HepG2 (cell line): Measurements from ENCODE around the gene RPS8. TPM values are rescaled to one million over a fixed set of nuclear protein-coding genes. Genes with fewer than 3 reads are reported as not detected.
A peak's percentile ranks its signal among the peaks of the same experiment; 100 is the strongest.

ENCODE experiments used
- BRD4 ChIP-seq: sonication (generic); formaldehyde crosslinking; IDR thresholded peaks from 2 replicates; pipeline ENCODE4 v1.4.0; 2020; ENCODE audit warnings: missing genetic modification reagents
- E2F2 ChIP-seq: sonication (generic); formaldehyde crosslinking; IDR thresholded peaks from 2 replicates; pipeline ENCODE4 v1.4.0; 2020; ENCODE audit warnings: missing genetic modification reagents, borderline replicate concordance
- FOXO1 ChIP-seq: sonication (generic); formaldehyde crosslinking; IDR thresholded peaks from 2 replicates; pipeline ENCODE4 v1.4.0; 2020; ENCODE audit warnings: missing genetic modification reagents
- HCFC1 ChIP-seq: fragments of 150-350 bp; IDR thresholded peaks from 2 replicates; pipeline ENCODE4 v1.6.1; 2014; ENCODE audit warnings: low read depth, low read length
- KAT8 ChIP-seq: IDR thresholded peaks from 2 replicates; pipeline ENCODE4 v1.6.1; 2016; ENCODE audit warnings: missing genetic modification reagents, missing compliant biosample characterization
- KMT2B ChIP-seq: IDR thresholded peaks from 2 replicates; pipeline ENCODE4 v1.6.1; 2016; ENCODE audit warnings: missing genetic modification reagents, missing compliant biosample characterization
- MAZ ChIP-seq, 2 experiments: sonication (generic) in 1 of 2; formaldehyde crosslinking in 1 of 2; IDR thresholded peaks; 2 replicates each; pipeline versions ENCODE4 v1.5.0 to v1.6.1; 2012 to 2020; ENCODE audit warnings: low read depth in 2 of 2, mild to moderate bottlenecking in 2 of 2, borderline replicate concordance in 1 of 2, improper control_type of control experiment in 1 of 2, low read length in 1 of 2, missing genetic modification reagents in 1 of 2, moderate library complexity in 1 of 2
- NCOA5 ChIP-seq: sonication (generic); formaldehyde crosslinking; IDR thresholded peaks from 2 replicates; pipeline ENCODE4 v1.4.0; 2020; ENCODE audit warnings: missing genetic modification reagents
- PHF8 ChIP-seq: sonication (generic); formaldehyde crosslinking; IDR thresholded peaks from 2 replicates; pipeline ENCODE4 v1.5.0; 2020; ENCODE audit warnings: missing genetic modification reagents
- POLR2G ChIP-seq: fragments of 200-400 bp; formaldehyde crosslinking; IDR thresholded peaks from 2 replicates; pipeline ENCODE4 v1.6.1; 2018; ENCODE audit warnings: mild to moderate bottlenecking, low read depth, low read length, moderate library complexity
- RARA ChIP-seq: IDR thresholded peaks from 2 replicates; pipeline ENCODE4 v1.6.1; 2016; ENCODE audit warnings: missing genetic modification reagents, missing compliant biosample characterization
- RFX3 ChIP-seq: IDR thresholded peaks from 2 replicates; pipeline ENCODE4 v1.6.1; 2016; ENCODE audit warnings: missing biosample characterization, missing genetic modification reagents
- RXRB ChIP-seq: IDR thresholded peaks from 2 replicates; pipeline ENCODE4 v1.6.1; 2016; ENCODE audit warnings: borderline replicate concordance, missing genetic modification reagents, missing compliant biosample characterization
- SALL1 ChIP-seq: sonication (generic); formaldehyde crosslinking; IDR thresholded peaks from 2 replicates; pipeline ENCODE4 v1.8.0; 2022; ENCODE audit warnings: mild to moderate bottlenecking, missing genetic modification reagents
- SOX6 ChIP-seq, 2 experiments: fragments of 450-650 bp in 1 of 2; sonication (generic) in 1 of 2; formaldehyde crosslinking in 1 of 2; IDR thresholded peaks; 2 replicates each; pipeline versions ENCODE4 v1.4.0 to v1.6.1; 2017 to 2020; ENCODE audit warnings: antibody characterized with exemption in 1 of 2, mild to moderate bottlenecking in 1 of 2, missing genetic modification reagents in 1 of 2
- THAP11 ChIP-seq: IDR thresholded peaks from 2 replicates; pipeline ENCODE4 v1.6.1; 2016; ENCODE audit warnings: missing biosample characterization, missing genetic modification reagents
- ZBTB42 ChIP-seq: sonication (generic); formaldehyde crosslinking; IDR thresholded peaks from 2 replicates; pipeline ENCODE4 v1.5.0; 2020; ENCODE audit warnings: mild to moderate bottlenecking, missing genetic modification reagents
- ZBTB7A ChIP-seq: sonication (generic); formaldehyde crosslinking; IDR thresholded peaks from 2 replicates; pipeline ENCODE4 v1.8.0; 2022; ENCODE audit warnings: mild to moderate bottlenecking, missing genetic modification reagents
- ZNF362 ChIP-seq: sonication (generic); formaldehyde crosslinking; IDR thresholded peaks from 2 replicates; pipeline ENCODE4 v1.4.0; 2020; ENCODE audit warnings: missing genetic modification reagents, mild to moderate bottlenecking, borderline replicate concordance
- ZNF616 ChIP-seq: sonication (generic); formaldehyde crosslinking; IDR thresholded peaks from 2 replicates; pipeline ENCODE4 v1.5.0; 2020; ENCODE audit warnings: low read depth, mild to moderate bottlenecking, missing genetic modification reagents
- ZNF784 ChIP-seq: sonication (generic); formaldehyde crosslinking; IDR thresholded peaks from 2 replicates; pipeline ENCODE4 v1.5.1; 2020; ENCODE audit warnings: missing genetic modification reagents, mild to moderate bottlenecking, borderline replicate concordance
- polyA plus RNA-seq, 8 experiments: library from polyadenylated mRNA; depleted of rRNA in 3 of 8; stranded (reverse) in 7 of 8; unstranded in 1 of 8; fragments of >200 nt; fragmentation: Illumina TruSeq in 4 of 8; extraction: Trizol in 4 of 8; gene quantifications; 2 replicates each; pipeline versions ENCODE4 v1.2.1 to v1.2.3, GENCODE V29; 2011 to 2016; ENCODE audit warnings: low read depth in 4 of 8, missing spikeins in 1 of 8, mixed read lengths in 1 of 8; ENCODE audit not compliant: insufficient read depth in 1 of 8
- total RNA-seq, 5 experiments: library from RNA; depleted of rRNA; stranded (reverse); fragments of >200 nt; fragmentation: Illumina TruSeq; extraction: Trizol; gene quantifications; 2 replicates each; pipeline ENCODE4 v1.2.3, GENCODE V29; 2016; ENCODE audit warnings: low read depth in 1 of 5
- TF ChIP-seq, protein P1 (sequence below), 2 experiments: sonication (generic) in 1 of 2; formaldehyde crosslinking in 1 of 2; IDR thresholded peaks; 2 replicates each; pipeline versions ENCODE4 v1.4.0 to v1.6.1; 2018 to 2020; ENCODE audit warnings: missing genetic modification reagents in 2 of 2, borderline replicate concordance in 1 of 2, low read depth in 1 of 2, mild to moderate bottlenecking in 1 of 2, missing biosample characterization in 1 of 2
- TF ChIP-seq, protein P2 (sequence below): sonication (generic); formaldehyde crosslinking; IDR thresholded peaks from 2 replicates; pipeline ENCODE4 v1.8.0; 2022; ENCODE audit warnings: mild to moderate bottlenecking, missing genetic modification reagents, moderate library complexity

Gene RPS8
- total and polyA plus RNA-seq, 2 of the 13 experiments (the other 11 are each of a cell fraction or from before 2014, with no cell fraction given) = 2,628 to 2,822 TPM

GRCh38 chr1:44808063-44808937, 33.0 kb downstream of the RPS8 start, which contains the start of gene BTBD19 (continued):
- TF ChIP-seq MAZ (IDR thresholded peaks at IDR 0.05; ENCODE audit: borderline replicate concordance, low read depth, low read length) (no peak), MAZ (CRISPR knock-in tag; IDR thresholded peaks at IDR 0.05; ENCODE audit: low read depth) (peak; percentile 76), SALL1 (CRISPR knock-in tag) (peak; percentile 2), RARA (peak; percentile 73), PHF8 (peak; percentile 46), BRD4 (CRISPR knock-in tag) (no peak), RXRB (CRISPR knock-in tag) (peak; percentile 43; the same call in 1 of the 2 replicates), KAT8 (CRISPR knock-in tag) (0 out of 2 replicates have a peak, but pooled peaks have one; percentile 16), THAP11 (0 out of 2 replicates have a peak, but pooled peaks have one; percentile 4), NCOA5 (CRISPR knock-in tag) (no peak), KMT2B (CRISPR knock-in tag) (no peak), ZNF616 (CRISPR knock-in tag) (no peak), ZBTB42 (CRISPR knock-in tag) (no peak), POLR2G (peak; percentile 52), FOXO1 (0 out of 2 replicates have a peak, but pooled peaks have one; percentile 5), ZNF784 (no peak), RFX3 (peak; percentile 77), ZBTB7A (CRISPR knock-in tag) (peak; percentile 80), E2F2 (CRISPR knock-in tag) (no peak), HCFC1 (no peak), SOX6 (IDR thresholded peaks at IDR 0.05) (no peak), SOX6 (CRISPR knock-in tag; IDR thresholded peaks at IDR 0.05) (no peak), ZNF362 (CRISPR knock-in tag) (no peak)
- TF ChIP-seq, protein P1, sequence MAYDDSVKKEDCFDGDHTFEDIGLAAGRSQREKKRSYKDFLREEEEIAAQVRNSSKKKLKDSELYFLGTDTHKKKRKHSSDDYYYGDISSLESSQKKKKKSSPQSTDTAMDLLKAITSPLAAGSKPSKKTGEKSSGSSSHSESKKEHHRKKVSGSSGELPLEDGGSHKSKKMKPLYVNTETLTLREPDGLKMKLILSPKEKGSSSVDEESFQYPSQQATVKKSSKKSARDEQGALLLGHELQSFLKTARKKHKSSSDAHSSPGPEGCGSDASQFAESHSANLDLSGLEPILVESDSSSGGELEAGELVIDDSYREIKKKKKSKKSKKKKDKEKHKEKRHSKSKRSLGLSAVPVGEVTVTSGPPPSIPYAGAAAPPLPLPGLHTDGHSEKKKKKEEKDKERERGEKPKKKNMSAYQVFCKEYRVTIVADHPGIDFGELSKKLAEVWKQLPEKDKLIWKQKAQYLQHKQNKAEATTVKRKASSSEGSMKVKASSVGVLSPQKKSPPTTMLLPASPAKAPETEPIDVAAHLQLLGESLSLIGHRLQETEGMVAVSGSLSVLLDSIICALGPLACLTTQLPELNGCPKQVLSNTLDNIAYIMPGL (CRISPR knock-in tag; IDR thresholded peaks at IDR 0.05; ENCODE audit: borderline replicate concordance in 1 of 2, low read depth in 1 of 2) = peak in 1 of 2 experiments; percentile 16; a peak in 1 of 4 replicates
- TF ChIP-seq, protein P2, sequence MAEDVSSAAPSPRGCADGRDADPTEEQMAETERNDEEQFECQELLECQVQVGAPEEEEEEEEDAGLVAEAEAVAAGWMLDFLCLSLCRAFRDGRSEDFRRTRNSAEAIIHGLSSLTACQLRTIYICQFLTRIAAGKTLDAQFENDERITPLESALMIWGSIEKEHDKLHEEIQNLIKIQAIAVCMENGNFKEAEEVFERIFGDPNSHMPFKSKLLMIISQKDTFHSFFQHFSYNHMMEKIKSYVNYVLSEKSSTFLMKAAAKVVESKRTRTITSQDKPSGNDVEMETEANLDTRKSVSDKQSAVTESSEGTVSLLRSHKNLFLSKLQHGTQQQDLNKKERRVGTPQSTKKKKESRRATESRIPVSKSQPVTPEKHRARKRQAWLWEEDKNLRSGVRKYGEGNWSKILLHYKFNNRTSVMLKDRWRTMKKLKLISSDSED (CRISPR knock-in tag) = no peak
